K562 (cell line): ENCODE data around the gene HLF.

ENCODE experiments used
- CBX8 ChIP-seq: fragments of 200-600 bp; sonication (generic); IDR thresholded peaks from 2 replicates; pipeline ENCODE4 v1.6.1; 2012; ENCODE audit warnings: borderline replicate concordance, mixed run types, low read depth, mild to moderate bottlenecking, moderate library complexity, mixed read lengths, low read length, control low read depth, inconsistent platforms; ENCODE audit not compliant: poor library complexity, severe bottlenecking; ENCODE audit errors: extremely low read depth
- EWSR1 ChIP-seq: fragments of 450-650 bp; IDR thresholded peaks from 2 replicates; pipeline ENCODE4 v1.6.1; 2018; ENCODE audit warnings: borderline replicate concordance, mild to moderate bottlenecking, low read depth, moderate library complexity; ENCODE audit not compliant: partially characterized antibody
- NCOR1 ChIP-seq: fragments of 450-650 bp; IDR thresholded peaks from 2 replicates; pipeline ENCODE4 v1.6.1; 2016; ENCODE audit warnings: mild to moderate bottlenecking, moderate library complexity
- NONO ChIP-seq, 2 experiments: fragments of 200-400 bp in 1 of 2; fragments of 450-650 bp in 1 of 2; formaldehyde crosslinking in 1 of 2; IDR thresholded peaks; 2 replicates each; pipeline ENCODE4 v1.6.1; 2017; ENCODE audit warnings: low read depth in 2 of 2, mild to moderate bottlenecking in 2 of 2, moderate library complexity in 2 of 2, low read length in 1 of 2
- RCOR1 ChIP-seq, 2 experiments: IDR thresholded peaks; 2 replicates each; pipeline ENCODE4 v1.6.1; 2012; ENCODE audit warnings: low read depth in 2 of 2, low read length in 2 of 2, borderline replicate concordance in 1 of 2, improper control_type of control experiment in 1 of 2
- TCF7L2 ChIP-seq: fragments of 150-350 bp; IDR thresholded peaks from 2 replicates; pipeline ENCODE4 v1.6.1; 2016; ENCODE audit warnings: low read depth, mild to moderate bottlenecking, low read length, moderate library complexity
- ZNF274 ChIP-seq: IDR thresholded peaks from 2 replicates; pipeline ENCODE4 v1.6.1; 2011; ENCODE audit warnings: low read depth, mild to moderate bottlenecking, low read length, moderate library complexity, borderline replicate concordance
- TF ChIP-seq, protein P1 (sequence below), 3 experiments: IDR thresholded peaks in 2 of 3; conservative IDR thresholded peaks in 1 of 3; 2 replicates each; pipeline ENCODE4 v1.5.1; 2011 to 2012; ENCODE audit warnings: low read length in 3 of 3, mild to moderate bottlenecking in 3 of 3, control low read depth in 2 of 3, improper control_type of control experiment in 1 of 3, inconsistent platforms in 1 of 3, low read depth in 1 of 3, mixed read lengths in 1 of 3, moderate library complexity in 1 of 3; ENCODE audit not compliant: insufficient read depth in 2 of 3
- TF ChIP-seq, protein P2 (sequence below), 2 experiments: fragments of 450-650 bp in 1 of 2; sonication (generic) in 1 of 2; formaldehyde crosslinking in 1 of 2; IDR thresholded peaks in 1 of 2; conservative IDR thresholded peaks in 1 of 2; 2 replicates each; pipeline versions ENCODE4 v1.6.1 to v1.8.1; 2016 to 2023; ENCODE audit warnings: mild to moderate bottlenecking in 2 of 2, moderate library complexity in 2 of 2, inconsistent platforms in 1 of 2, missing genetic modification reagents in 1 of 2
- TF ChIP-seq, protein P3 (sequence below): fragments of 450-650 bp; IDR thresholded peaks from 2 replicates; pipeline ENCODE4 v1.6.1; 2016; ENCODE audit warnings: missing biosample characterization, missing genetic modification characterization

DNA sequence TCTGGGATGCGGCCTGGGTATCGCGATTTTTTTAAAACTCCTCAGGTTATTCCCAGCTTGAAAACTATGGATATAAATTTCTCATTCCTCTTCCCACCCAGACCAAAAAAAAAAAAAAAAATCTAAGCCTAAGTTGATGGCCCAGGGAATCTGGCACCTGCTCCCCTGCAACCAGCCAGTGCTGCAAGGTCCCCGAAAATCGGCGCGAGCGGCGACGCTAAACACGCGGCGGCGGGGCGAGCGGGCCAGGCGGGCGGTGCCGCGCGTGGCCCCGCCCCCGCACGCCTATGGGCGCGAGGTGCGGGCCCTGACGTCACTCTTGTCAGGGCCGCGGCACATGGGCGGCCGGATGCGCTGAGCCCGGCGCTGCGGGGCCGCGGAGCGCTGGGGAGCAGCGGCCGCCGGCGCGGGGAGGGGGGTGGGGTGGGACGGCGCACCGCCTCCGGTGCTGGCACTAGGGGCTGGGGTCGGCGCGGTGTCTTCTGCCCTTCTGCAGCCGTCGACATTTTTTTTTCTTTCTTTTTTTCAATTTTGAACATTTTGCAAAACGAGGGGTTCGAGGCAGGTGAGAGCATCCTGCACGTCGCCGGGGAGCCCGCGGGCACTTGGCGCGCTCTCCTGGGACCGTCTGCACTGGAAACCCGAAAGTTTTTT lies at the start of gene HLF:
- 0 out of 4 replicates have a peak, but pooled peaks of 1 of the 2 experiments have one; percentile 58 for TF ChIP-seq NONO (IDR thresholded peaks at IDR 0.05; ENCODE audit: low read depth in 2 of 2, low read length in 1 of 2)
- TF ChIP-seq TCF7L2 = no peak
- no peak for TF ChIP-seq EWSR1
- no peak for TF ChIP-seq NCOR1
- no peak for TF ChIP-seq RCOR1 (IDR thresholded peaks at IDR 0.05; ENCODE audit: borderline replicate concordance in 1 of 2, low read depth in 2 of 2, low read length in 2 of 2)
- TF ChIP-seq, protein P1, sequence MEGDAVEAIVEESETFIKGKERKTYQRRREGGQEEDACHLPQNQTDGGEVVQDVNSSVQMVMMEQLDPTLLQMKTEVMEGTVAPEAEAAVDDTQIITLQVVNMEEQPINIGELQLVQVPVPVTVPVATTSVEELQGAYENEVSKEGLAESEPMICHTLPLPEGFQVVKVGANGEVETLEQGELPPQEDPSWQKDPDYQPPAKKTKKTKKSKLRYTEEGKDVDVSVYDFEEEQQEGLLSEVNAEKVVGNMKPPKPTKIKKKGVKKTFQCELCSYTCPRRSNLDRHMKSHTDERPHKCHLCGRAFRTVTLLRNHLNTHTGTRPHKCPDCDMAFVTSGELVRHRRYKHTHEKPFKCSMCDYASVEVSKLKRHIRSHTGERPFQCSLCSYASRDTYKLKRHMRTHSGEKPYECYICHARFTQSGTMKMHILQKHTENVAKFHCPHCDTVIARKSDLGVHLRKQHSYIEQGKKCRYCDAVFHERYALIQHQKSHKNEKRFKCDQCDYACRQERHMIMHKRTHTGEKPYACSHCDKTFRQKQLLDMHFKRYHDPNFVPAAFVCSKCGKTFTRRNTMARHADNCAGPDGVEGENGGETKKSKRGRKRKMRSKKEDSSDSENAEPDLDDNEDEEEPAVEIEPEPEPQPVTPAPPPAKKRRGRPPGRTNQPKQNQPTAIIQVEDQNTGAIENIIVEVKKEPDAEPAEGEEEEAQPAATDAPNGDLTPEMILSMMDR (IDR thresholded peaks at IDR 0.05 in 2 of 3, conservative IDR thresholded peaks at IDR 0.05 in 1 of 3; ENCODE audit: insufficient read depth in 2 of 3, low read depth in 1 of 3, low read length in 3 of 3) = 0 out of 6 replicates have a peak, but pooled peaks of 1 of the 3 experiments have one; percentile 2
- TF ChIP-seq, protein P2, sequence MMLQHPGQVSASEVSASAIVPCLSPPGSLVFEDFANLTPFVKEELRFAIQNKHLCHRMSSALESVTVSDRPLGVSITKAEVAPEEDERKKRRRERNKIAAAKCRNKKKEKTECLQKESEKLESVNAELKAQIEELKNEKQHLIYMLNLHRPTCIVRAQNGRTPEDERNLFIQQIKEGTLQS (IDR thresholded peaks at IDR 0.05) = no peak
- TF ChIP-seq, protein P2 (CRISPR knock-in tag; conservative IDR thresholded peaks at IDR 0.05) = no peak
- TF ChIP-seq, protein P3, sequence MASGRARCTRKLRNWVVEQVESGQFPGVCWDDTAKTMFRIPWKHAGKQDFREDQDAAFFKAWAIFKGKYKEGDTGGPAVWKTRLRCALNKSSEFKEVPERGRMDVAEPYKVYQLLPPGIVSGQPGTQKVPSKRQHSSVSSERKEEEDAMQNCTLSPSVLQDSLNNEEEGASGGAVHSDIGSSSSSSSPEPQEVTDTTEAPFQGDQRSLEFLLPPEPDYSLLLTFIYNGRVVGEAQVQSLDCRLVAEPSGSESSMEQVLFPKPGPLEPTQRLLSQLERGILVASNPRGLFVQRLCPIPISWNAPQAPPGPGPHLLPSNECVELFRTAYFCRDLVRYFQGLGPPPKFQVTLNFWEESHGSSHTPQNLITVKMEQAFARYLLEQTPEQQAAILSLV (tag) = no peak
- TF ChIP-seq ZNF274 = no peak
- no peak for TF ChIP-seq CBX8
